ENCODE data around the gene TMEM219. TPM values are rescaled to one million over a fixed set of nuclear protein-coding genes. Genes with fewer than 3 reads are reported as not detected.
A peak's percentile ranks its signal among the peaks of the same experiment; 100 is the strongest.

The TMEM219 gene
- total RNA-seq, 1 donor from 2014 or later = 63.2 TPM

DNA sequence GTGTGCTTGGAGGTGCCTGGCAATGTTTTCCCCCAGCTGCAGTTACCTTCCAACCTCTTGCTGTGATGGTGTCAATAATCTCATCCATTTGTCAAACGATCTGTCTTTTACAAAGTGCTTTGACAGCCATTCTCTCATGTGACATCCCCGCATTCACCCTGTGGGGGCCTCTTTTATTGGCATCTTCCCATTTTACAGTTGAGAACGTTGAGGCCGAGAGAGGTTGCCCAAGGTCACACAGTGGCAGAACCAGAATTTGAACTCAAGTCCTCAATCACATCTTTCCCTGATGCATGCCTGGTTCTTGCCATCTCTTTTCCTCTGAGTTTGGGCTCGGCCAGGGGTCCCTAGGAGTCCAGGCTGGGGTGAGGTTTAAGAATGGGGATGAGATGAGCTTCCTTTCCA is 13.3 kb downstream of the TMEM219 start:
- Histone ChIP-seq H3K27ac (replicated peaks) (peak overlapping the region; percentile 96), H3K36me3 (peaks cover 30% of the 10 kb centered on the region), H3K4me3 (peak overlapping the region; percentile 97), H3K27me3 (ENCODE audit: low read depth) (no peaks in the 10 kb centered on the region), H3K9me3 (replicated peaks) (no peaks in the 10 kb centered on the region), H3K4me1 (peaks cover 67% of the 10 kb centered on the region)
- no peak for DNase-seq
- intact Hi-C loops (cut with micrococcal nuclease) = no loop called here
- TF ChIP-seq, protein P1, sequence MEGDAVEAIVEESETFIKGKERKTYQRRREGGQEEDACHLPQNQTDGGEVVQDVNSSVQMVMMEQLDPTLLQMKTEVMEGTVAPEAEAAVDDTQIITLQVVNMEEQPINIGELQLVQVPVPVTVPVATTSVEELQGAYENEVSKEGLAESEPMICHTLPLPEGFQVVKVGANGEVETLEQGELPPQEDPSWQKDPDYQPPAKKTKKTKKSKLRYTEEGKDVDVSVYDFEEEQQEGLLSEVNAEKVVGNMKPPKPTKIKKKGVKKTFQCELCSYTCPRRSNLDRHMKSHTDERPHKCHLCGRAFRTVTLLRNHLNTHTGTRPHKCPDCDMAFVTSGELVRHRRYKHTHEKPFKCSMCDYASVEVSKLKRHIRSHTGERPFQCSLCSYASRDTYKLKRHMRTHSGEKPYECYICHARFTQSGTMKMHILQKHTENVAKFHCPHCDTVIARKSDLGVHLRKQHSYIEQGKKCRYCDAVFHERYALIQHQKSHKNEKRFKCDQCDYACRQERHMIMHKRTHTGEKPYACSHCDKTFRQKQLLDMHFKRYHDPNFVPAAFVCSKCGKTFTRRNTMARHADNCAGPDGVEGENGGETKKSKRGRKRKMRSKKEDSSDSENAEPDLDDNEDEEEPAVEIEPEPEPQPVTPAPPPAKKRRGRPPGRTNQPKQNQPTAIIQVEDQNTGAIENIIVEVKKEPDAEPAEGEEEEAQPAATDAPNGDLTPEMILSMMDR (IDR thresholded peaks at IDR 0.05; ENCODE audit: borderline replicate concordance) = no peak

DNA sequence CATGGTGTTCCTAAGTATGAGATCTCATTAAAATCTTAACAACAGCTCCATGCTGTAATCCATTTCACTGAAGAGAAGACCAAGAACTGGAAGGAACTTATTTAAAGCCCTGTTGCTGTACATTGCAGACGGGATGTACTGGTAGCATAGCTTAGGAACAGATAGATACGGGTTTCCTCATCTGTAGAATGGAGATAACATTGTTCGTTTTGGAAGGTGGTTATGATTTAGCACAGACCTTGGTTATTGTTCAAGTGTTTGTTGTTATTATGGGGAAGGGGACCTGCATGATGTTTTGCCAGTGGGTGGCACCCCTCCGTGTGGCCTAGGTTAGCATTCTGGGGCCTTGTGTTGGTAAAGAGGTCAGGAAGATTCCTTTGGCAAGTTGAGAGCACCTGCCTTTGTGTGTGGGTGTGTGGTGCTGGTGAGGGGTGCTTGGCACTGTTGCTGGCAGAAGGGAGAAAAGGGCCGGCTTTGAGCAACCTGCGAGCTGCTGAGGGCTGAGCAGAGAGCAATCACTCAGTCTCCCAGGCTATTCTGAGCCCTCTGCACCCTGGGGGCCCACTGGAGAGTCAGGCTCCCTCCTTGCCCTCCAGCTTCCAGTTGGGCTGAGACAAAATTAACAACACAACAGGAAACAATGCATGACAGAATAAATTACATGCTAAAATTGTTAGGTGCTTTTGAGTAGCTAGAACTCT is 14.1 kb downstream of the TMEM219 start:
- Histone ChIP-seq H3K36me3 (peaks cover 38% of the 10 kb centered on the region), H3K4me3 (peak overlapping the region; percentile 97), H3K27me3 (ENCODE audit: low read depth) (no peaks in the 10 kb centered on the region), H3K9me3 (replicated peaks) (no peaks in the 10 kb centered on the region), H3K4me1 (peaks cover 70% of the 10 kb centered on the region), H3K27ac (replicated peaks) (peak overlapping the region; percentile 96)
- TF ChIP-seq, protein P1 (IDR thresholded peaks at IDR 0.05; ENCODE audit: borderline replicate concordance) = no peak
- no peak for DNase-seq
- intact Hi-C loops (cut with micrococcal nuclease) = no loop called here

DNA sequence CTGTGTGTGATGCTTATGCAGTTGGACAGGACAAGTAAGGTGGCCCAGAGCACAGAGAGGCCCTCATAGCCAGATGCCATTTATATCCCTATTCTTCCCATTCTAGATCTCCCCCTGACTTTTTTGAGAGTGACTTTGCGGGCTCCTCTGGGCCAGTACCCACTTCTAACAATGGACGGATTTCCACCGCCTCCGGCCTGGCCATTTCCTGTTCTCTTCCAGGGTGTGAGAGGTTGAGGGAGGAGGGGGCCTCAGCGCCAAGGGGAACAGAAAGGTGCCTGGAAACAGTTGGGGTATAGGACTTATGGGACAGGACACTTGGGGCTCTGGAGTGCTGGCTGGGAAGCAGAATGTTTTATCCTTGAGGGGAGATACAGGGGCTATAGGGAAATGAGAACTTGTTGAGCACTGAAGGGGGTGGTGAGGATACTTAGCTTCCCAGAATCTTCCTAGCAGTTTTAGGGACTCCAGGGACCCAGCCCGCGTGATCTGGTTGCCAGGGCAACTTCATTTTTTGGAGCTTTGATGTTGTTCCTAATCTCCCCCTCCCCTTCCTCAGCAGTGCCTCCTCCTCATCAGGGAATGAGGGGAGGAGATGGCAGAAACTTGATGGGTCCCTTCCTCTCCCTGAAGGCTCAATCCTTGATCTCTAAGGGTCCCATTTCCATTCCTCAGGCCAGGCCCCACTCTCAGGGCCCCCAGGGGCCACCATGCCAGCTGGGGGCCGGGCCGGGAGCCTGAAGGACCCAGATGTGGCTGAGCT is 15.4 kb downstream of the TMEM219 start:
- Histone ChIP-seq H3K4me3 (peak overlapping the region; percentile 97), H3K27ac (replicated peaks) (peak overlapping the region; percentile 96), H3K27me3 (ENCODE audit: low read depth) (no peaks in the 10 kb centered on the region), H3K9me3 (replicated peaks) (no peaks in the 10 kb centered on the region), H3K36me3 (peaks cover 46% of the 10 kb centered on the region), H3K4me1 (peaks cover 78% of the 10 kb centered on the region)
- intact Hi-C loops (cut with micrococcal nuclease) = no loop called here
- TF ChIP-seq, protein P1 (IDR thresholded peaks at IDR 0.05; ENCODE audit: borderline replicate concordance) = no peak
- peak; percentile 43 for DNase-seq

DNA sequence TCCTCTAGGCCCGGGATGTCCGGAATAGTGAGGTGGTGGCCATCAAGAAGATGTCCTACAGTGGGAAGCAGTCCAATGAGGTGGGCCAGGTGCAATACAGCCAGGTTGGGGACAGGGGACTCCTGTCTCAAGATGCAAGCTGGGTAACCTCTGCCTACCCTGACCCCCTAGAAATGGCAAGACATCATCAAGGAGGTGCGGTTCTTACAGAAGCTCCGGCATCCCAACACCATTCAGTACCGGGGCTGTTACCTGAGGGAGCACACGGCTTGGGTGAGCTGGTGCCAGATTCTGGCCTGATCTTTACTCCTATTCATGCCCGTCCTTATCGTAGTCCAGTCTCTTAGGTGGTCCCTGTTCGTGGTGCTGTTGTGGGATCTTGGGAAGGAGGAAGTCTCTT is 16.2 kb downstream of the TMEM219 start:
- Histone ChIP-seq H3K36me3 (peaks cover 55% of the 10 kb centered on the region), H3K4me3 (peak overlapping the region; percentile 97), H3K27me3 (ENCODE audit: low read depth) (no peaks in the 10 kb centered on the region), H3K27ac (replicated peaks) (peak overlapping the region; percentile 96), H3K9me3 (replicated peaks) (no peaks in the 10 kb centered on the region), H3K4me1 (peaks cover 77% of the 10 kb centered on the region)
- intact Hi-C loops (cut with micrococcal nuclease) = no loop called here
- TF ChIP-seq, protein P1 (IDR thresholded peaks at IDR 0.05; ENCODE audit: borderline replicate concordance) = no peak
- DNase-seq = no peak

DNA sequence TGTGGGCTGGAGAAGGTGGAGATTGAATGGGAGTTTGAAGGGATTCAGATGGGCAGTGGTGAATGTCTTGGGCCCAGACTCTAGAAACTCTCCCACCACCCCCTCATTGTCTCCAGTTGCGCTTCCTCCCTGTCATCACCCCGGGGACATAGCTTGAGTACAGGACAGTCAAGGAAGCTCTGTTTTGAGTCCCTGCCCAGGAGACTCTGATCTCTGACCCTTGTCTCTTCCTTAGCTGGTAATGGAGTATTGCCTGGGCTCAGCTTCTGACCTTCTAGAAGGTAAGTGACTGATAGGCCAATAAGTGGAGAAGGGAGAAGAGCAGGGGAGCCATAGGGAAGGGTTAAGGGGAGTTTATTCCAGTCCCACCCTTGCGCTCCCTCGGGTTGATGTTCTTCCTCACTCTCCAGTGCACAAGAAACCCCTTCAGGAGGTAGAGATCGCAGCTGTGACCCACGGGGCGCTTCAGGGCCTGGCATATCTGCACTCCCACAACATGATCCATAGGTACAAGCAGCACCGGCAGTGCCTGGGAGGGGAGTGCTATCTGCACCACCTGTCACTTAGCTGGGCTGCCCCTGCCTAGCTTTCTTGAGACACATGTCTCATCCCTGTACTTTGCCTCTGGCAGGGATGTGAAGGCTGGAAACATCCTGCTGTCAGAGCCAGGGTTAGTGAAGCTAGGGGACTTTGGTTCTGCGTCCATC is 16.8 kb downstream of the TMEM219 start:
- Histone ChIP-seq H3K4me1 (peaks cover 75% of the 10 kb centered on the region), H3K27ac (replicated peaks) (peak overlapping the region; percentile 96), H3K27me3 (ENCODE audit: low read depth) (no peaks in the 10 kb centered on the region), H3K9me3 (replicated peaks) (no peaks in the 10 kb centered on the region), H3K4me3 (peak overlapping the region; percentile 97), H3K36me3 (peaks cover 61% of the 10 kb centered on the region)
- TF ChIP-seq, protein P1 (IDR thresholded peaks at IDR 0.05; ENCODE audit: borderline replicate concordance) = no peak
- intact Hi-C loops (cut with micrococcal nuclease) = no loop called here
- DNase-seq = no peak

Data from left ventricle myocardium inferior (tissue), 1 donor.